Adipose tissue (tissue), 3 donors: ENCODE measurements around the gene FAM111B. TPM values are rescaled to one million over a fixed set of nuclear protein-coding genes. Genes with fewer than 3 reads are reported as not detected.
"Not testable (repeated sequence)": the region's sequence is repeated elsewhere in the genome, so short reads cannot be mapped to it uniquely, and the experiment has no call there.

Experiments
- H3K27ac ChIP-seq: one replicate; pipeline ENCODE4 v1.5.1; 2013; ENCODE audit warnings: low read depth, low read length
- WGBS, 3 donors: extraction: QIAGEN DNeasy Blood & Tissue Kit; methylation state at CpG; one replicate each; pipeline ENCODE4 v1.1.7; 2013; 5-methylcytosine and 5-hydroxymethylcytosine counted together
- polyA plus RNA-seq, 3 donors: library from polyadenylated mRNA; stranded (reverse); fragments of 200-250 nt; gene quantifications; one replicate each; pipeline ENCODE4 v1.2.3, GENCODE V29; 2013
- donor health status: healthy with polysubstance abuse.
- donor health status: Bipolar disorder and iron deficiency.
- donor health status: healthy.

FAM111B gene
- polyA plus RNA-seq, 3 donors, result 0.05 to 0.15 TPM; not detected in 1

- 64 to 66% (median 64%) methylated on average over 5 of the region's 5 CpGs for whole genome bisulfite sequencing, 3 donors
- not testable (repeated sequence) for H3K27ac ChIP-seq
These were observed 11.0 kb upstream of the FAM111B start for GRCh38 chr11:59095972-59096575.

- WGBS, 3 donors, result 84 to 91% (median 89%) methylated on average over 5 of the region's 5 CpGs
- H3K27ac ChIP-seq, result no peak overlapping the region
These were observed 9.8 kb upstream of the FAM111B start for GRCh38 chr11:59097113-59097708.

- WGBS, 3 donors, result 77 to 82% (median 78%) methylated on average over 8 of the region's 8 CpGs
These were observed 9.1 kb upstream of the FAM111B start for GRCh38 chr11:59097938-59098337.

GRCh38 chr11:59102259-59102765, 4.7 kb upstream of the FAM111B start:
- H3K27ac ChIP-seq, result no peak overlapping the region
- 7 to 9% (median 8%) methylated on average over 23 of the region's 23 CpGs for WGBS, 3 donors

More at GRCh38 chr11:59097938-59098337, 9.1 kb upstream of the FAM111B start:
- not testable (repeated sequence) for H3K27ac ChIP-seq

- H3K27ac ChIP-seq, result not testable (repeated sequence)
- WGBS, 3 donors, result 26 to 38% (median 33%) methylated on average over 10 of the region's 10 CpGs
These were observed 684 bp downstream of the FAM111B start for GRCh38 chr11:59107721-59108120.

- 82 to 90% (median 83%) methylated on average over 2 of the region's 2 CpGs for WGBS, 3 donors
- no peak overlapping the region for H3K27ac ChIP-seq
These were observed 5.5 kb downstream of the FAM111B start for GRCh38 chr11:59112494-59112893.

- H3K27ac ChIP-seq, result no peak overlapping the region
- WGBS, 3 donors, result 96 to 98% (median 97%) methylated on average over 3 of the region's 3 CpGs
These were observed 7.3 kb downstream of the FAM111B start for GRCh38 chr11:59114344-59114743.

- H3K27ac ChIP-seq, result no peak overlapping the region
- WGBS, 3 donors, result 89 to 98% (median 96%) methylated on average over 1 of the region's 1 CpG
These were observed 8.5 kb downstream of the FAM111B start for GRCh38 chr11:59115553-59115952.

- 95 to 99% (median 98%) methylated on average over 2 of the region's 2 CpGs for WGBS, 3 donors
- H3K27ac ChIP-seq, result no peak overlapping the region
These were observed 10.7 kb downstream of the FAM111B start for GRCh38 chr11:59117774-59118173.

GRCh38 chr11:59119826-59120225, 12.8 kb downstream of the FAM111B start:
- no peak overlapping the region for H3K27ac ChIP-seq

GRCh38 chr11:59135648-59136461, 28.8 kb downstream of the FAM111B start:
- H3K27ac ChIP-seq, result no peak overlapping the region
- 8 to 13% (median 13%) methylated on average over 20 of the region's 20 CpGs for WGBS, 3 donors

GRCh38 chr11:59136551-59136950, 29.5 kb downstream of the FAM111B start:
- 55 to 72% (median 71%) methylated on average over 6 of the region's 6 CpGs for WGBS, 3 donors
- H3K27ac ChIP-seq, result not testable (repeated sequence)

- 93 to 97% (median 94%) methylated on average over 16 to 17 of the region's 17 CpGs for WGBS, 3 donors
- H3K27ac ChIP-seq, result no peak overlapping the region
These were observed 30.2 kb downstream of the FAM111B start for GRCh38 chr11:59137190-59137589.

- H3K27ac ChIP-seq, result no peak overlapping the region
- WGBS, 3 donors, result 63 to 85% (median 69%) methylated on average over 2 of the region's 2 CpGs
These were observed 31.6 kb downstream of the FAM111B start for GRCh38 chr11:59138643-59139042.

- WGBS, 3 donors, result 90 to 95% (median 92%) methylated on average over 4 of the region's 4 CpGs
- no peak overlapping the region for H3K27ac ChIP-seq
These were observed 34.2 kb downstream of the FAM111B start for GRCh38 chr11:59141191-59141590.

- H3K27ac ChIP-seq, result no peak overlapping the region
- WGBS, 3 donors, result 1 to 4% (median 3%) methylated on average over 3 of the region's 3 CpGs
These were observed 34.8 kb downstream of the FAM111B start for GRCh38 chr11:59141673-59142460.

GRCh38 chr11:59142530-59143507, 35.8 kb downstream of the FAM111B start, which contains the start of gene FAM111A:
Gene FAM111A, plus strand, starts transcription at chr11:59142856. Its CDS starts 6,017 bp downstream, at chr11:59148873.
- 0 to 1% (median 1%) methylated on average over 50 of the region's 50 CpGs for WGBS, 3 donors
- peak within 1 kb of the TSS; percentile 58 for H3K27ac ChIP-seq
